HG02571 (cell line): ENCODE results near the gene MYO1C.
"Not testable (repeated sequence)": the region's sequence is repeated elsewhere in the genome, so short reads cannot be mapped to it uniquely, and the experiment has no call there.

Experiments
- ATAC-seq: cut with Tn5 transposase; IDR thresholded peaks from one replicate; pipeline ENCODE4 v1.9.1; 2021; ENCODE audit warnings: mild to moderate bottlenecking, moderate library complexity; ENCODE audit not compliant: unreplicated experiment

MYO1C gene

GRCh38 chr17:1438593-1439083 is 53.8 kb downstream of the MYO1C start:
- no peak for ATAC-seq

- ATAC-seq = no peak
Observed at GRCh38 chr17:1435326-1435725, 57.2 kb downstream of the MYO1C start.

GRCh38 chr17:1434150-1434549 is 58.3 kb downstream of the MYO1C start:
- ATAC-seq = no peak

- ATAC-seq = no peak
Observed at GRCh38 chr17:1431631-1432104, 60.8 kb downstream of the MYO1C start.

- ATAC-seq = no peak
Observed at GRCh38 chr17:1423456-1424135, 68.9 kb downstream of the MYO1C start.

- ATAC-seq = no peak
Observed at GRCh38 chr17:1422885-1423284, 69.6 kb downstream of the MYO1C start.

GRCh38 chr17:1421470-1421869 is 71.0 kb downstream of the MYO1C start:
- no peak for ATAC-seq

- ATAC-seq = no peak
Observed at GRCh38 chr17:1420981-1421380, 71.5 kb downstream of the MYO1C start.

GRCh38 chr17:1420163-1420562 is 72.3 kb downstream of the MYO1C start:
- no peak for ATAC-seq

GRCh38 chr17:1418476-1418875 is 74.0 kb downstream of the MYO1C start:
- ATAC-seq = not testable (repeated sequence)

- no peak for ATAC-seq
Observed at GRCh38 chr17:1416414-1416813, 76.1 kb downstream of the MYO1C start.

GRCh38 chr17:1414634-1415033 is 77.9 kb downstream of the MYO1C start:
- ATAC-seq = no peak
